GM19351 (cell line): ENCODE results near the gene ADAM22.
"Not testable (repeated sequence)": the region's sequence is repeated elsewhere in the genome, so short reads cannot be mapped to it uniquely, and the experiment has no call there.

Source experiments
- ATAC-seq: cut with Tn5 transposase; IDR thresholded peaks from one replicate; pipeline ENCODE4 v1.9.1; 2021; ENCODE audit warnings: mild to moderate bottlenecking, moderate library complexity; ENCODE audit not compliant: unreplicated experiment

ADAM22 gene

GRCh38 chr7:88153378-88153777 is 219.3 kb downstream of the ADAM22 start:
- ATAC-seq, result no peak

- no peak for ATAC-seq
Measured at GRCh38 chr7:88155756-88156155, 221.7 kb downstream of the ADAM22 start.

GRCh38 chr7:88156356-88156755 is 222.3 kb downstream of the ADAM22 start:
- no peak for ATAC-seq

- ATAC-seq, result not testable (repeated sequence)
Measured at GRCh38 chr7:88159741-88160140, 225.7 kb downstream of the ADAM22 start.

GRCh38 chr7:88165697-88166096 is 231.6 kb downstream of the ADAM22 start:
- ATAC-seq, result no peak

GRCh38 chr7:88167223-88167622 is 233.2 kb downstream of the ADAM22 start:
- no peak for ATAC-seq

- ATAC-seq, result no peak
Measured at GRCh38 chr7:88167721-88168120, 233.7 kb downstream of the ADAM22 start.

GRCh38 chr7:88169717-88170320 is 235.8 kb downstream of the ADAM22 start:
- ATAC-seq, result peak; percentile 66

GRCh38 chr7:88172842-88173241 is 238.8 kb downstream of the ADAM22 start:
- ATAC-seq, result no peak

- no peak for ATAC-seq
Measured at GRCh38 chr7:88176190-88176589, 242.1 kb downstream of the ADAM22 start.

- no peak for ATAC-seq
Measured at GRCh38 chr7:88183051-88183450, 249.0 kb downstream of the ADAM22 start.

- peak; percentile 98 for ATAC-seq
Measured at GRCh38 chr7:88184848-88185304, 250.8 kb downstream of the ADAM22 start.

- no peak for ATAC-seq
Measured at GRCh38 chr7:88185650-88186049, 251.6 kb downstream of the ADAM22 start.

- ATAC-seq, result no peak
Measured at GRCh38 chr7:88191911-88192310, 257.9 kb downstream of the ADAM22 start.

- no peak for ATAC-seq
Measured at GRCh38 chr7:88200261-88200660, 266.2 kb downstream of the ADAM22 start.

GRCh38 chr7:88200789-88201188 is 266.7 kb downstream of the ADAM22 start:
- ATAC-seq, result no peak

- no peak for ATAC-seq
Measured at GRCh38 chr7:88201305-88201704, 267.3 kb downstream of the ADAM22 start.

- peak; percentile 59 for ATAC-seq
Measured at GRCh38 chr7:88202278-88202677, 268.2 kb downstream of the ADAM22 start.

GRCh38 chr7:88202799-88203198 is 268.7 kb downstream of the ADAM22 start:
- ATAC-seq, result peak; percentile 50

- ATAC-seq, result no peak
Measured at GRCh38 chr7:88203401-88203800, 269.4 kb downstream of the ADAM22 start.

GRCh38 chr7:88204525-88205110 is 270.6 kb downstream of the ADAM22 start:
- ATAC-seq, result no peak

- no peak for ATAC-seq
Measured at GRCh38 chr7:88205179-88205578, 271.1 kb downstream of the ADAM22 start.

- ATAC-seq, result no peak
Measured at GRCh38 chr7:88206254-88206653, 272.2 kb downstream of the ADAM22 start.
